Measurements from ENCODE around the gene SLC9A5. TPM values are rescaled to one million over a fixed set of nuclear protein-coding genes. Genes with fewer than 3 reads are reported as not detected.

The SLC9A5 gene
- total RNA-seq, 2 experiments from 2014 or later: 2.7 to 4.2 TPM

DNA sequence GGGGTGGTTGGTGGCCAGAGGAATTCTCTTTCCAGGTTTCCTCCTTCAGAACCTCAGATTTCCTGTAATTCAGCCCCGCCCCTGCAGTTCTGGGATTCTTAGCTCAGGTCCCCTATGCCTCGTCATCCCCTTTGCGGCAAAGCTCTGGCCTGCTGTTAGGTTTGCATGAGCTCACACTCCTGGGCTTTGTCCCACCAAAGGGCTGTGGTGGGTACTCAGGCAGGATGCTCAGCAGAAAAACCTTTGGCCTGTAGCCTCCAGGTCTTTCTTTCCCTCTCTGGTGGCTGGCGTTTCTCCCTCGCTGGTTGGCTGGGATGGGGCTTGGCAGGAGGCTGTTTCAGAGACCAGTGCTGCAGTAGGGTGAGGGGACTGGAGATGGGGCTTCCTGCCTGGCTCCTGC lies 21.0 kb downstream of the SLC9A5 start:
- CTCF ChIA-PET (ENCODE audit: unreplicated experiment): no interaction called here
- POLR2A ChIA-PET: interaction anchor here (0.5 to 1.4 kb wide), 3 partner anchors 26 to 128 kb away, joined by 3 to 4 read pairs (median 3); no protein-coding TSS in a partner anchor
- Histone ChIP-seq H3K4me3 (ENCODE audit: low read depth, low read length, poor library complexity, severe bottlenecking) (no peak overlapping the region), H3K9me2 (ENCODE audit: insufficient read depth, low read length) (no peaks in the 10 kb centered on the region), H3K79me2 (ENCODE audit: insufficient read depth, low read depth, low read length) (no peaks in the 10 kb centered on the region), H3K4me1 (ENCODE audit: insufficient read depth, low read length, poor library complexity, severe bottlenecking) (no peaks in the 10 kb centered on the region), H3K4me2 (ENCODE audit: low read length) (no peak overlapping the region), H2AFZ (ENCODE audit: low read length) (no peak overlapping the region), H4K20me1 (ENCODE audit: insufficient read depth, low read length) (no peaks in the 10 kb centered on the region), H3K27ac (ENCODE audit: low read depth, low read length, poor library complexity, severe bottlenecking) (no peak overlapping the region), H3K9me3 (ENCODE audit: low read length) (no peaks in the 10 kb centered on the region), H3K36me3 (ENCODE audit: insufficient read depth, low read length) (no peaks in the 10 kb centered on the region)
- no TSS peak for BruUV-seq (replicated peaks)
- intact Hi-C loops (cut with micrococcal nuclease; ENCODE audit: unreplicated experiment): no loop called here
- TF ChIP-seq, protein P1, sequence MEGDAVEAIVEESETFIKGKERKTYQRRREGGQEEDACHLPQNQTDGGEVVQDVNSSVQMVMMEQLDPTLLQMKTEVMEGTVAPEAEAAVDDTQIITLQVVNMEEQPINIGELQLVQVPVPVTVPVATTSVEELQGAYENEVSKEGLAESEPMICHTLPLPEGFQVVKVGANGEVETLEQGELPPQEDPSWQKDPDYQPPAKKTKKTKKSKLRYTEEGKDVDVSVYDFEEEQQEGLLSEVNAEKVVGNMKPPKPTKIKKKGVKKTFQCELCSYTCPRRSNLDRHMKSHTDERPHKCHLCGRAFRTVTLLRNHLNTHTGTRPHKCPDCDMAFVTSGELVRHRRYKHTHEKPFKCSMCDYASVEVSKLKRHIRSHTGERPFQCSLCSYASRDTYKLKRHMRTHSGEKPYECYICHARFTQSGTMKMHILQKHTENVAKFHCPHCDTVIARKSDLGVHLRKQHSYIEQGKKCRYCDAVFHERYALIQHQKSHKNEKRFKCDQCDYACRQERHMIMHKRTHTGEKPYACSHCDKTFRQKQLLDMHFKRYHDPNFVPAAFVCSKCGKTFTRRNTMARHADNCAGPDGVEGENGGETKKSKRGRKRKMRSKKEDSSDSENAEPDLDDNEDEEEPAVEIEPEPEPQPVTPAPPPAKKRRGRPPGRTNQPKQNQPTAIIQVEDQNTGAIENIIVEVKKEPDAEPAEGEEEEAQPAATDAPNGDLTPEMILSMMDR (conservative IDR thresholded peaks at IDR 0.05; ENCODE audit: low read length): no peak
- TF ChIP-seq EZH2phosphoT487 (IDR thresholded peaks at IDR 0.05; ENCODE audit: borderline replicate concordance, low read depth, low read length): no peak
- no peak for DNase-seq (ENCODE audit: low spot score)

DNA sequence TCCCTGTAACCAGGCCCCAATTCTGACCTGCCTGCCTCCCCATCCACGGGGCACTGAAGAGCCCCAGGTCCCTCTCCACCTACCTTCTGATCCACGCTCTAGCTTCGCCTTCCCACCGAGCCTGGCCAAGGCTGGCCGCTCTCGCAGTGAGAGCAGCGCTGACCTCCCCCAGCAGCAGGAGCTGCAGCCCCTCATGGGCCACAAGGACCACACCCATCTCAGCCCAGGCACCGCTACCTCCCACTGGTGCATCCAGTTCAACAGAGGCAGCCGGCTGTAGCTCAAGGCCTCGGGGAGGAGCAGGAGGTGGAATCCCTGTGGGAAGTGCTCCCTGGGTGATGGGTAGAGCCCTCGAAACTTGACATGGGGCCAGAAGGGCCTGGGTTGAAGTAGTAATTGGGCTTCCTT lies 22.2 kb downstream of the SLC9A5 start:
- Histone ChIP-seq H3K4me2 (ENCODE audit: low read length) (no peak overlapping the region), H2AFZ (ENCODE audit: low read length) (no peak overlapping the region), H3K4me3 (ENCODE audit: low read depth, low read length, poor library complexity, severe bottlenecking) (no peak overlapping the region), H3K9me3 (ENCODE audit: low read length) (no peaks in the 10 kb centered on the region), H3K9me2 (ENCODE audit: insufficient read depth, low read length) (no peaks in the 10 kb centered on the region), H3K4me1 (ENCODE audit: insufficient read depth, low read length, poor library complexity, severe bottlenecking) (no peaks in the 10 kb centered on the region), H4K20me1 (ENCODE audit: insufficient read depth, low read length) (no peaks in the 10 kb centered on the region), H3K27ac (ENCODE audit: low read depth, low read length, poor library complexity, severe bottlenecking) (no peak overlapping the region), H3K36me3 (ENCODE audit: insufficient read depth, low read length) (no peaks in the 10 kb centered on the region), H3K79me2 (ENCODE audit: insufficient read depth, low read depth, low read length) (no peaks in the 10 kb centered on the region)
- POLR2A ChIA-PET: no interaction called here
- BruUV-seq (replicated peaks): no TSS peak
- TF ChIP-seq, protein P1 (conservative IDR thresholded peaks at IDR 0.05; ENCODE audit: low read length): no peak
- intact Hi-C loops (cut with micrococcal nuclease; ENCODE audit: unreplicated experiment): no loop called here
- DNase-seq (ENCODE audit: low spot score): no peak
- CTCF ChIA-PET (ENCODE audit: unreplicated experiment): no interaction called here

DNA sequence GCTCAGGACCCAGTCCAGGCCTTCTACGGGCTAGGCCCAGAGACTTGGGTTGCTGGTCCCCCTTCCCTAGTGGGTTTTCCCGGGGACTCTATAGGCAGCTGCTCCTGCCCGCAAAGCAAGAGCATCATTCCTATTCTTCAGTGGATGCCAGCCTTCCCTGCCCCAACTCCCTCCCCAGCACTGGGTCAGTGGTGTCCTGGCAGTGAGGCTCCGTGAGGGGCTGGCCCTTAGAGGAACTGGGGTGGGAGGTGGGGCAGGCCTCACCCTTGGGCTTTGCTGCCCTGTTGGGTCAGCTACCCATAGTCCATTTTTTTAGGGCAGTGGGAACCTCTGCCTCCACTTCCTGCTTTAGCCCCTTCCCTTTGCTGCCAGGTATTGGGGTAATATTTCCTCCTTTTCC lies 22.7 kb downstream of the SLC9A5 start:
- intact Hi-C loops (cut with micrococcal nuclease; ENCODE audit: unreplicated experiment): no loop called here
- H3K9me3 ChIP-seq (ENCODE audit: low read length): no peaks in the 10 kb centered on the region
- TF ChIP-seq EZH2phosphoT487 (IDR thresholded peaks at IDR 0.05; ENCODE audit: borderline replicate concordance, low read depth, low read length): no peak
- TF ChIP-seq, protein P1 (conservative IDR thresholded peaks at IDR 0.05; ENCODE audit: low read length): no peak
- H3K36me3 ChIP-seq (ENCODE audit: insufficient read depth, low read length): no peaks in the 10 kb centered on the region
- H4K20me1 ChIP-seq (ENCODE audit: insufficient read depth, low read length): no peaks in the 10 kb centered on the region
- no peak for DNase-seq (ENCODE audit: low spot score)
- BruUV-seq (replicated peaks): no TSS peak
- no peaks in the 10 kb centered on the region for H3K4me1 ChIP-seq (ENCODE audit: insufficient read depth, low read length, poor library complexity, severe bottlenecking)
- POLR2A ChIA-PET: no interaction called here
- no peaks in the 10 kb centered on the region for H3K79me2 ChIP-seq (ENCODE audit: insufficient read depth, low read depth, low read length)
- no peaks in the 10 kb centered on the region for H3K9me2 ChIP-seq (ENCODE audit: insufficient read depth, low read length)
- H2AFZ ChIP-seq (ENCODE audit: low read length): no peak overlapping the region
- no peak overlapping the region for H3K27ac ChIP-seq (ENCODE audit: low read depth, low read length, poor library complexity, severe bottlenecking)
- no peak overlapping the region for H3K4me2 ChIP-seq (ENCODE audit: low read length)
- CTCF ChIA-PET (ENCODE audit: unreplicated experiment): no interaction called here
- H3K4me3 ChIP-seq (ENCODE audit: low read depth, low read length, poor library complexity, severe bottlenecking): no peak overlapping the region

Measured in OCI-LY7 (cell line).